AG10803 (cell line): ENCODE data around the gene ZCCHC2.
A peak's percentile ranks its signal among the peaks of the same experiment; 100 is the strongest.

ENCODE experiments used
- DNase-seq: peaks from one replicate; pipeline ENCODE4 v3.0.0; 2010; ENCODE audit warnings: low read depth
- H3K4me3 ChIP-seq: 2 replicates; pipeline ENCODE4 v1.5.1; 2011; ENCODE audit warnings: mild to moderate bottlenecking, low read length, control low read depth
- TF ChIP-seq, protein P1 (sequence below): conservative IDR thresholded peaks from 2 replicates; pipeline ENCODE4 v1.5.1; 2011; ENCODE audit warnings: mild to moderate bottlenecking, low read length, control low read depth, inconsistent platforms

The ZCCHC2 gene

DNA sequence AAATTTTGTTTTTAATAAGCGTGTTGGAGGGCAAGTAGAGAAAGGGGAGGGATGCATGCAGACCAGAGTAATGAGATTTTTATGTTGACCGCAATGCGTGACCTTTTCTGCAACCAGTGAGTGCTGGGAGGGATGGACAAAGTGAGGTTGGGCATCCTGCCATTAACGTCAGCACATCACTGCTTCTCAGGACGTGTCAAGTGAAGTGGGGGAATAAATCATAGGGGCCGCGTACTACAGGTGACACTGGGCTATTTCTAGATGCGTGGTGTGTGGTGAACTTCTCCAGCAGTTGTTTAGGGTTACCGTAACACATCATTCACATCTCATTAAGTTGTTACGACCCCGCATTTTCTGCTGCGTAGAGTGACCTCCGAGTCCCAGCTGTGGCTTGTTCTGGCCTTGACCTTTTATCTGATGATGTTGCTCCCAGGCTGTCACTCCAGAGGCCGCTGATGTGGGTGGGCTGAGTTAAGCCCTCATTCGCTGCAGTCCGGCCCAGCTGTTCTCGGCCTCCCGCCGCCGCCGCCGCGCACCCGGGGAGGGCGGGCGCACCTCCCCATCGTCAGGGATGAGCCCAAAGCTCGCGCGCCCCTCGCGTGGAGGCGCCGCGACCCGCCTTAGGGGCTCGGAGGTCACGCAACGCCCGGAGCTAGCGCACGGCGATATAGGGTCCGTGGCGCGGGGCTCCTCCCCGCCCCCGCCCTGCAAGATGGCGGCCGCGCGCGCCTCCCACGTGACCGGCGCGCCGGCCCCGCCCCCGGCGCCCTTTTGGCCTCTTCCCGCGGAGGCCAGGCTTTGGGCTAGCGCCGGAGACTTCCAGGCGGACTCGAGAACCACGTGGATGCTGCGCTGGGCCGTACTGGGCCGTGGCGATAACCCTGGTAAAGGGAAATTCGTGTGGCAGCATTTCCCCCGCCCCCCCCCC, 3.5 kb downstream of the ZCCHC2 start:
- H3K4me3 ChIP-seq, result peak overlapping the region; percentile 84
- TF ChIP-seq, protein P1, sequence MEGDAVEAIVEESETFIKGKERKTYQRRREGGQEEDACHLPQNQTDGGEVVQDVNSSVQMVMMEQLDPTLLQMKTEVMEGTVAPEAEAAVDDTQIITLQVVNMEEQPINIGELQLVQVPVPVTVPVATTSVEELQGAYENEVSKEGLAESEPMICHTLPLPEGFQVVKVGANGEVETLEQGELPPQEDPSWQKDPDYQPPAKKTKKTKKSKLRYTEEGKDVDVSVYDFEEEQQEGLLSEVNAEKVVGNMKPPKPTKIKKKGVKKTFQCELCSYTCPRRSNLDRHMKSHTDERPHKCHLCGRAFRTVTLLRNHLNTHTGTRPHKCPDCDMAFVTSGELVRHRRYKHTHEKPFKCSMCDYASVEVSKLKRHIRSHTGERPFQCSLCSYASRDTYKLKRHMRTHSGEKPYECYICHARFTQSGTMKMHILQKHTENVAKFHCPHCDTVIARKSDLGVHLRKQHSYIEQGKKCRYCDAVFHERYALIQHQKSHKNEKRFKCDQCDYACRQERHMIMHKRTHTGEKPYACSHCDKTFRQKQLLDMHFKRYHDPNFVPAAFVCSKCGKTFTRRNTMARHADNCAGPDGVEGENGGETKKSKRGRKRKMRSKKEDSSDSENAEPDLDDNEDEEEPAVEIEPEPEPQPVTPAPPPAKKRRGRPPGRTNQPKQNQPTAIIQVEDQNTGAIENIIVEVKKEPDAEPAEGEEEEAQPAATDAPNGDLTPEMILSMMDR, result no peak
- peak; percentile 75 for DNase-seq

DNA sequence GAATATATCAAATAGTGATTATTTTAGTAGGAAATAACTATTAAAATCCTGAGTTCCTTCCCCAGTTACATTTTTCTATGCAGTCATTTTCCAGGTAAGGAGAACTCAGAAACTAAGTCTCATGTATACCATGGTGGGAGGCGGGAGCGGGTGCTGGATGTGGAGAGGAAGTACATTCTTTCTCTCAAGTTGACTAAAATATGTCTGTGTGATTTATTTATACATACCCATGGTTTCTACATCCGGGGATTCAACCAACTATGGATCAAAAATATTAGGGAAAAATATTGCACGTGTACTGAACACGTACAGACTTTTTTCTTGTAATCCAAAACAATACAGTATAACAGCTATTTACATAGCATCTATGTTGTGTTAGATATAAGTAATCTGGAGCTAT, 6.8 kb downstream of the ZCCHC2 start:
- H3K4me3 ChIP-seq, result no peak overlapping the region
- DNase-seq, result no peak

DNA sequence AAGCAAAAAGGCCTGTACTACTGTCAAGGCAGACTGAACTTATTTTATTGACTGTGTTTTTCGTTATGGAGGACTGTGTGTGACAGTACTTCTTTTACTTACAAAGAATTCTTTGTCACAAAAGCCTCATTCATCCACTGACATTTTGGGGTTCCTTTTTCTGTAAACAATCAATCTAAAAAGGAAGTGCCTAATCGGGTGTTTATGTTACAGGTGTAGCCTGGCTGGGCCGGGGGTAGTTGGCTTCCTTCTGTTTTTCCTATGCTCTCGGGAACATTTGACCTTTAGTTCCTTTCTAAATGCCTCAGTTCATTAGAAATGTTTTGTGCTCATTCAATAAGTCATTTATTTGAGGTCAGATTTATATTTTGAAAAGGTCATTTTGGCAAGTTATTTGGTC, 8.3 kb downstream of the ZCCHC2 start:
- no peak for DNase-seq
- TF ChIP-seq, protein P1, result no peak

More for the DNA sequence above, 6.8 kb downstream of the ZCCHC2 start:
- TF ChIP-seq, protein P1, result no peak

DNA sequence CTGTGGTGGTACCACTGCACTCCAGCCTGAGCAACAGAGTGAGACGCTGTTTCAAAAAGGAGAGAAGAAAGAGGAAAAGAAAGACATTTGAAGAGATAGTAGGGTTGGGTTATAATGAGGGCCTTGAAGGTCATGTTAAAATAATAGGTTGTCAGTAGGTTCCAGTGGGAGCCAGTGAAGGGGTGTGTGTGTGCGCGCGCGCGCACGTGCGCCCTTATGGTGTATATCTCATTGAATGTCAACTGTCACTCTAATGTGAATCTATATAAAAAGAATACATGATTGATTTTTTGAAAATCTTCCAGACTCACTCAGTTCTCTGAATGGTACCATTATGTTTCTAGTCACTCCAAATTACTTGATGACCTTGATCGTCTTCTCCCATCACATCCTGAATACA, 9.1 kb downstream of the ZCCHC2 start:
- DNase-seq, result no peak
- no peak overlapping the region for H3K4me3 ChIP-seq
- TF ChIP-seq, protein P1, result no peak

More for the DNA sequence above, 8.3 kb downstream of the ZCCHC2 start:
- H3K4me3 ChIP-seq, result no peak overlapping the region

DNA sequence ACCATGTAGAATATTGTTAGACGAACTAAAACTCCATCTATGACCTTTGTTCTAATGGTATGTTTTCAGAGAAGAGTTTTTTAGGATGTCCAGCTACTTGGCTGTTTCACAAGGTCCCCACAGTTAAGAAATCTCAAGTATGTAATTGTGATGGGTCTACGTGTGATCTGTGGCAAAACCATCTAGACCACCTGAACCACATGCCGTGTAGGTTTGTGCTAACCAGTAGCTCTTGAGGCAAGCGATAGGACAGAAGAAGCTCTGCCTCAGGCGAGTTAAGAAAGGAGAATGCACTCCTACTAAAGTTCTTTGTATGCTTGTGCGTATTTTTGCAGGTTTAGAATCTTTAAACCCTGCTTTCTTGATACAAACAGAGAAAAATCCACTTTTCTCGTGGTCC, 13.2 kb downstream of the ZCCHC2 start:
- TF ChIP-seq, protein P1, result no peak
- no peak for DNase-seq

DNA sequence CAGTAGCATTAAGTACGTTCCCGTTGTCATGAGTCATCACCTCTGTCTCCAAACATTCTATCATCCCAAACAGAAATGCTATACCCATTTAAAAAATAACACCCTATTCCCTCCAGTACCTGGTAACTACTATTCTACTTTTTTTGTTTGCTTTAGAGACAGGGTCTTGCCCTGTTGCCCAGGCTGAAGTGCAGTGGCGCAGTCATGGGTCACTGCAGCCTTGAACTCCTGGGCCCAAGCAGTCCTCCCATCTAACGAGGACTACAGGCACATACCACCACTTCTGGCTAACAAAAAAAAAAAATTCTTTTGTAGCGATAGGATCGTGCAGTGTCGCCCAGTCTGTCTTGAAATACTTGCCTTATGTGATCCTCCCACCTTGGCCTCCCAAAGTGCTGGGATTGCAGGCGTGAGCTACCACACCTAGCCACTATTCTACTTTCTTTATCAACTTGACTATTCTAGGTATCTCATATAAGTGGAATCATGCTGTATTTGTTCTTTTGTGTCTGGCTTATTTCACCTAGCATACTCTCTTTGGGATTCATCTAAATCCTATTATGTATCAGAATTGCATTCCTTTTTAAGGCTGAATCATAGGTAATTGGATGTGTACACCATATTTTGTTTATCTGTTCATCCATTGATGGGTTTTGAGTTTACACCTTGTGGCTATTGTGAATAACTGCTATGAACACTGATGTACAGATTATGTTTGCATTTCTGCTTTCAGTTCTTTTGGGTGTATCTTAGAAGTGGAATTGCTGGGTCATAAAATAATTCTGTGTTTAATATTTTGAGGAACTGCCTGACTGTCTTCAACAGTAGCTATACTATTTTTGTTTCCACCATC, 14.4 kb downstream of the ZCCHC2 start:
- TF ChIP-seq, protein P1, result no peak
- DNase-seq, result no peak
- no peak overlapping the region for H3K4me3 ChIP-seq

More for the DNA sequence above, 13.2 kb downstream of the ZCCHC2 start:
- H3K4me3 ChIP-seq, result no peak overlapping the region
